Measurements from ENCODE around the gene TIFAB. TPM values are rescaled to one million over a fixed set of nuclear protein-coding genes. Genes with fewer than 3 reads are reported as not detected.

Gene TIFAB
- total RNA-seq, 1 experiment from 2014 or later, result not detected

- Histone ChIP-seq H3K4me3 (no peak overlapping the region), H3K9me3 (no peaks in the 10 kb centered on the region), H3K27me3 (no peaks in the 10 kb centered on the region), H3K36me3 (no peaks in the 10 kb centered on the region)
- no peak for DNase-seq
Observed at GRCh38 chr5:135486131-135487036, 34.2 kb upstream of the TIFAB start.

GRCh38 chr5:135484674-135485086, 32.5 kb upstream of the TIFAB start:
- no peaks in the 10 kb centered on the region for H3K27me3 ChIP-seq
- no peaks in the 10 kb centered on the region for H3K9me3 ChIP-seq
- no peaks in the 10 kb centered on the region for H3K36me3 ChIP-seq
- H3K4me3 ChIP-seq, result no peak overlapping the region
- no peak for DNase-seq

- Histone ChIP-seq H3K9me3 (no peaks in the 10 kb centered on the region), H3K27me3 (no peaks in the 10 kb centered on the region), H3K36me3 (no peaks in the 10 kb centered on the region), H3K4me3 (no peak overlapping the region)
- DNase-seq, result no peak
Observed at GRCh38 chr5:135483254-135483653, 31.1 kb upstream of the TIFAB start.

- Histone ChIP-seq H3K36me3 (no peaks in the 10 kb centered on the region), H3K9me3 (no peaks in the 10 kb centered on the region), H3K4me3 (no peak overlapping the region), H3K27me3 (no peaks in the 10 kb centered on the region)
- no peak for DNase-seq
Observed at GRCh38 chr5:135482381-135482933, 30.3 kb upstream of the TIFAB start.

GRCh38 chr5:135481909-135482311, 29.8 kb upstream of the TIFAB start:
- Histone ChIP-seq H3K27me3 (no peaks in the 10 kb centered on the region), H3K4me3 (no peak overlapping the region)

GRCh38 chr5:135481387-135481786, 29.2 kb upstream of the TIFAB start:
- Histone ChIP-seq H3K9me3 (no peaks in the 10 kb centered on the region), H3K27me3 (no peaks in the 10 kb centered on the region), H3K4me3 (no peak overlapping the region), H3K36me3 (no peaks in the 10 kb centered on the region)
- DNase-seq, result no peak

More at GRCh38 chr5:135481909-135482311, 29.8 kb upstream of the TIFAB start:
- no peak for DNase-seq
- H3K36me3 ChIP-seq, result no peaks in the 10 kb centered on the region
- no peaks in the 10 kb centered on the region for H3K9me3 ChIP-seq

- Histone ChIP-seq H3K27me3 (no peaks in the 10 kb centered on the region), H3K9me3 (no peaks in the 10 kb centered on the region), H3K4me3 (no peak overlapping the region), H3K36me3 (no peaks in the 10 kb centered on the region)
- no peak for DNase-seq
Observed at GRCh38 chr5:135480511-135480910, 28.4 kb upstream of the TIFAB start.

GRCh38 chr5:135478938-135479337, 26.8 kb upstream of the TIFAB start:
- Histone ChIP-seq H3K4me3 (no peak overlapping the region), H3K27me3 (no peaks in the 10 kb centered on the region), H3K9me3 (no peaks in the 10 kb centered on the region), H3K36me3 (no peaks in the 10 kb centered on the region)
- no peak for DNase-seq

GRCh38 chr5:135477613-135478066, 25.5 kb upstream of the TIFAB start:
- no peaks in the 10 kb centered on the region for H3K36me3 ChIP-seq
- no peak for DNase-seq
- no peaks in the 10 kb centered on the region for H3K9me3 ChIP-seq
- H3K4me3 ChIP-seq, result no peak overlapping the region
- no peaks in the 10 kb centered on the region for H3K27me3 ChIP-seq

GRCh38 chr5:135476615-135477581, 24.7 kb upstream of the TIFAB start:
- Histone ChIP-seq H3K27me3 (no peaks in the 10 kb centered on the region), H3K36me3 (no peaks in the 10 kb centered on the region), H3K4me3 (no peak overlapping the region), H3K9me3 (no peaks in the 10 kb centered on the region)
- no peak for DNase-seq

- no peak overlapping the region for H3K4me3 ChIP-seq
- DNase-seq, result no peak
- no peaks in the 10 kb centered on the region for H3K9me3 ChIP-seq
- no peaks in the 10 kb centered on the region for H3K27me3 ChIP-seq
- no peaks in the 10 kb centered on the region for H3K36me3 ChIP-seq
Observed at GRCh38 chr5:135473956-135474670, 22.0 kb upstream of the TIFAB start.

GRCh38 chr5:135472141-135472540, 20.0 kb upstream of the TIFAB start:
- no peak for DNase-seq
- no peaks in the 10 kb centered on the region for H3K27me3 ChIP-seq
- H3K4me3 ChIP-seq, result no peak overlapping the region
- no peaks in the 10 kb centered on the region for H3K9me3 ChIP-seq
- H3K36me3 ChIP-seq, result no peaks in the 10 kb centered on the region

GRCh38 chr5:135471726-135472125, 19.6 kb upstream of the TIFAB start:
- DNase-seq, result no peak
- no peak overlapping the region for H3K4me3 ChIP-seq
- no peaks in the 10 kb centered on the region for H3K27me3 ChIP-seq
- no peaks in the 10 kb centered on the region for H3K9me3 ChIP-seq
- no peaks in the 10 kb centered on the region for H3K36me3 ChIP-seq

- Histone ChIP-seq H3K27me3 (0 out of 2 replicates have a peak, but pooled peaks cover 2% of the 10 kb centered on the region), H3K9me3 (no peaks in the 10 kb centered on the region), H3K4me3 (no peak overlapping the region), H3K36me3 (no peaks in the 10 kb centered on the region)
- DNase-seq, result no peak
Observed at GRCh38 chr5:135469911-135470310, 17.8 kb upstream of the TIFAB start.

GRCh38 chr5:135468541-135468940, 16.4 kb upstream of the TIFAB start:
- 0 out of 2 replicates have a peak, but pooled peaks cover 2% of the 10 kb centered on the region for H3K27me3 ChIP-seq
- no peaks in the 10 kb centered on the region for H3K36me3 ChIP-seq
- no peak for DNase-seq
- H3K4me3 ChIP-seq, result no peak overlapping the region
- H3K9me3 ChIP-seq, result no peaks in the 10 kb centered on the region

- Histone ChIP-seq H3K27me3 (0 out of 2 replicates have a peak, but pooled peaks cover 2% of the 10 kb centered on the region), H3K36me3 (no peaks in the 10 kb centered on the region), H3K4me3 (no peak overlapping the region), H3K9me3 (no peaks in the 10 kb centered on the region)
- no peak for DNase-seq
Observed at GRCh38 chr5:135467871-135468485, 15.8 kb upstream of the TIFAB start.

Data from MG63 (cell line).